HG02970 (cell line): ENCODE measurements around the gene TMEM132A.
"Not testable (repeated sequence)": the region's sequence is repeated elsewhere in the genome, so short reads cannot be mapped to it uniquely, and the experiment has no call there.

Experiments
- ATAC-seq: cut with Tn5 transposase; IDR thresholded peaks from one replicate; pipeline ENCODE4 v1.9.1; 2021; ENCODE audit warnings: mild to moderate bottlenecking, moderate library complexity, moderate number of reproducible peaks; ENCODE audit not compliant: unreplicated experiment, low FRiP score

Gene TMEM132A

DNA sequence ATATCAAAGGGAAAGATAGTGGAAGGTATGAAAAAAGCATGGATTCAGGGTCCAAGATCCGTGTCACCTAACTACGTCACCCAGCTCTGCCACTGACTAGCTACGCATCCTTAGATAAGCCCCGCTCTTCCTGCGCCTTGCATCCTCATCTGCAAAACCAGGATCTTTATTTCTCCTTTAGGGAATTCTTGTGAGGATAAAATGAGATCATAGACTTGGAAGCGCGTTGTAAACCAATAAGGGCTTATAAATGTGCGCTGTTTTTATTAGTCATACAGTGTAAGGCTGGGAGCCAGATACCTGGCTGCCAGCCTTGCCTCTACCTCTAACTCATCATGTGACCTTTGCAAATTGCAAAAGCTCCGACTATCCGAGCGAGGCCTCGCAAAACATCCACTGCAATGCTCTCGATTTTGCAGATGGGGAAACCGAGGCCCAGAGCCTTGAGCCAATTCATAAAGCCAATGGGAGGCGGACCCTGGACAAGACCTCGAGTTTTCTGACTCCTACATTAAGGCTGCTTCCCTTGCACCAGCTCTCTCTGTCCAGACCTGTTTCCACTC lies 18.6 kb upstream of the TMEM132A start:
- ATAC-seq: no peak

DNA sequence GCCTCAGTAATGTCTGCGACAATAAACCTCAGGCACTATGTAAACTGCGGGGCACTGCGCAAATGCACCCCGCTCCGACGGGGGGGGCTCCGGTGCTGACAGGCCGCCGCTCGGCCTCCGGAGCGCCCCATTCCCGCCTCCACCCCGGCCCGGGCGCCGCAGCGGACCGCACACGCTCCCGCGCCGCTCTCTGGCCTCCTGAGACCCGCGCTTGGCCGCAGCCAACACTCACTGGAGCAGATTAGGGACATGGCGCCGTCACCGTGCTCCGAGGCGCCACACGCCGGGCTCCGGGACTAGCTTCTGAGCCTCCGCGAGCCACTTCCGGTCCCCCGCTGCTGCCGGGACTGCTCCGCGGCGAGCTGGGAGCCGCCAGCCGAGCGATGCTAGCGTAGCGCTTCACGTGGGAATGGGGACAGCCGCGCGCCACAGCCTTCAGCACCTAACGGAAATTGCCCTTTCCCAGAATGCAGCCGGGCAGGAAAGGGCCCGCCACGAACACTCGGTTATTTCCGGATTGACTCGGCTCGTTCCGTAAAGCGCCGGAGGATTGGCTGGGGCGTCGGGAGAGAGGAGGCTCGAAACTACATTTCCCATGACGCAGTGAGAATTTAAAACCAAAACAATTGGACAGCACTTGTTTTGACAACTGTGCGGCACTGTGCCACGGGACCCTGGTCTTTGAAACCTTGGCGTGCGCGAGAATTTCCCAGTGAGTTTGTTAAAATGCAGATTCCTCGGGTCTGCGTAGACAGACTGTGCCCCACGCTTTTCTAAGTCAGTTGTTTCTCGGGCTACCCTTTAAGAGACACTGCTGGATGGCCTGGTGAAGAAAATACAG lies 17.9 kb upstream of the TMEM132A start, which contains the start of gene PRPF19:
PRPF19 (minus strand) TSS at position 454 of the 841 bp plus-strand sequence; CDS start at position 251, 203 bp downstream.
- ATAC-seq: peak; percentile 82

DNA sequence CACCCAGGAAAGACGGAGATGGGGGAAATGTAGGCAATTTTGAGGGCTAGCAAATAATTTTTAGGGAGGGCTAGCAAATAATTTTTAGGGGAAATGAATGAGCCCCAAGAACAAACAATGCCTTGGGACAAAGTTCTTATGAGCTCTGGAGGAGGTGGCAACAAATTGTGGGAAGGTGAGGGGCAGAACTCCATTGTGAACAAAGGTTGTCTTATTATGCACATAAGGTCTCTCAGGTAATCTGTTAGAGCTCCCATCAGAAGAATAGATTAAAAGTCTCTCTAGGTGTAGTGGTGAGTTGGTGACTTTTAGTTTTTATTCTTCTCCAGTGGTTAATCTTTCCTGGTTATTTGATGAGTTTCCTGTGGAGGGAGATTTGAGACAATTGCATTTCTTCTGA lies 15.5 kb upstream of the TMEM132A start:
- no peak for ATAC-seq

DNA sequence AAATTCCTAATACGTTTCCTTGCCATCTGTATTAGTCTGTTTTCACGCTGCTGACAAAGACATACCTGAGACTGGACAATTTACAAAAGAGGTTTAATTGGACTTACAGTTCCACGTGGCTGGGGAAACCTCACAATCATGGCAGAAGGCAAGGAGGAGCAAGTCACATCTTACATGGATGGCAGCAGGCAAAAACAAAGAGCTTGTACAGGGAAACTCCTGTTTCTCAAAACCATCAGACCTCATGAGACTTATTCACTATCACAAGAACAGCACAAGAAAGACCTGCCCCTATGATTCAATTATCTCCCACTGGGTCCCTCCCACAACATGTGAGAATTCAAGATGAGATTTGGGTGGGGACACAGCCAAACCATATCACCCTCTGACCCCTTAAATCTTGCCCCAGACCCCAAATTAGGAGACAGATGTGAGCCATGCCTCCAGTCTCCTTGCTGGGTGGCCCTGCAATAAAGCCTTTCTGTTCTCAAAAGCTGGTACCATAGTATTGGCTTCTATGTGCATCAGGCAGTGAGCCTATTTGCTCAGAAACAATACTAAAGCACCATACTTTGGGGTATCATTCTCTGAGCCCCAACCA lies 14.5 kb upstream of the TMEM132A start:
- ATAC-seq: not testable (repeated sequence)

DNA sequence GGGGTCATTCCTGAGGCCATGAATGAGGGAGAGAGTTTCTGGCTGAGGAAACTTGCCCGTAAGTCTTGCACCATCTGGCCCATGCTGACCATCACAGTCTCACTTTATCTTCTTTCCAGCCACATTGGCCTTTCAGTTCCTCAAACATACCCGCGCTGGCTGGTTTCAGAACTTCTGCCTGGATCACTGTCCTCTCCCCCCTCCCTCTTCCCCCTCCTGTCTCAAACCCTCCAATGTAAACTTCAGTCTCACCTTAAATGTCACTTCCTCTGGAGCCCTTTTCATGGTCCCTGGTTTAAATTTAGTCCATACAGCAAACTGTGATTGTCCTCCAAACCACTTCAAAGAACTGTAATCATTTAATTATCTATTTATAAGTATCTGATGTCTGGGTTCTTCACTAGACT lies 14.0 kb upstream of the TMEM132A start:
- ATAC-seq: no peak

DNA sequence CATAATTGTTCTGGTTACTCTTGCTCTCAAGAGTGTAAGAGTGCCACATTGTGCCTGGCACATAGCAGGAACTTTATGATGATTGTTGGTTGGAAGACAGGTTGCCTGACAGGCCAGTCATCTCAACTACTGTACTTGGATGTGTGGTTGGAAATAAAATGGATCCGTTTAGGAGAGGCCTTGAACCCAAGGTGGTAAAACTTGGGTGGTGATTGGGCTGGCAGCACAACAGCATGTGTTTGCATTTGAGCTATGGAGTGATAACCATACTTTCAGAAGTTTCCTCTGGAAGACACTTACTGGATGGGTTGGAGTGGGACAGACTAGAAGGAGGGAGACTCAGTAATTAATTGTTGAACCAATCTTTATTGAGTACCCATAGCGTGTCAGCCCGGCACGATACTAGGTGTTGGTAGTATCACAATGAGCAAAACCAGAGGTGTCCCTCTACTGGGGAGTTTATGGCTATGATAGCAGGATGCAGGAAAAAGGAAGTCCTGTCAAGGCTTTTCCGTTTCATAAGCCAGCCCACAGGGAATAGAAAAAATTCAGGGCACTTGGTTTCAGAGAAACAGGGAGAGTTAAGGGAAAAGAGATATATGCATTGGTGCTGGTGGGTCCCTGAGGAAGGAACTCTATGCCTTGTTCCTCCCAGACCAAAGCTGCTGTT lies 13.4 kb upstream of the TMEM132A start:
- ATAC-seq: no peak

DNA sequence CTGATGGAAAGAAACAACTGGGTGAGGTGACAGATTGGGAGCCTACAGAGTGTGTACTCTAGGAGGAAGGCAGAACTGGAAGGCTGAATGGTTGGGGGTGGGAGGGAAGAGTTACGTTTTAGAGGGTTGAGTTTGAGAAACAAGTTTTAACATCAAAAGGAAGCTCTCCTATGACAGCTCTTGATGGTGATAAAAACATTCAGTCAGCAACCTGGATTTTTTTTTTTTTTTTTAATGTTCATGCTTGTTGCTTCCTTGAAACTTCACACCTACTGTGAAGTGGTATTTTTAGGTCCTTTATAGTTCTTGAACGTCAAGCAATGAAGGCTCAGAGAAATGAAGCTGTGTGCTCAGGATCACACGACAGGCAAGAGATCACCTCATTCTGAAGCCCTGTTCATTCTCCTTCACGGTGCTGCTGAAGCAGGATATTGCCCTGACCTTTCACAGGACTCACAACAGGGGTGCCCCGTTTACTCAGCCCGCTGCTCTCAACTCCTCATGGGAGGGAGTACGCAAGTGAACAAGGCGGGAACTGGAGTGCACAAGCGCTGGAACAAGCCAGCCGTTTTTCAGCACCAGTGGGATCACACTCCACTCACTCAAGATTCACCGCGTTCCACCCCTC lies 11.9 kb upstream of the TMEM132A start:
- ATAC-seq: no peak

DNA sequence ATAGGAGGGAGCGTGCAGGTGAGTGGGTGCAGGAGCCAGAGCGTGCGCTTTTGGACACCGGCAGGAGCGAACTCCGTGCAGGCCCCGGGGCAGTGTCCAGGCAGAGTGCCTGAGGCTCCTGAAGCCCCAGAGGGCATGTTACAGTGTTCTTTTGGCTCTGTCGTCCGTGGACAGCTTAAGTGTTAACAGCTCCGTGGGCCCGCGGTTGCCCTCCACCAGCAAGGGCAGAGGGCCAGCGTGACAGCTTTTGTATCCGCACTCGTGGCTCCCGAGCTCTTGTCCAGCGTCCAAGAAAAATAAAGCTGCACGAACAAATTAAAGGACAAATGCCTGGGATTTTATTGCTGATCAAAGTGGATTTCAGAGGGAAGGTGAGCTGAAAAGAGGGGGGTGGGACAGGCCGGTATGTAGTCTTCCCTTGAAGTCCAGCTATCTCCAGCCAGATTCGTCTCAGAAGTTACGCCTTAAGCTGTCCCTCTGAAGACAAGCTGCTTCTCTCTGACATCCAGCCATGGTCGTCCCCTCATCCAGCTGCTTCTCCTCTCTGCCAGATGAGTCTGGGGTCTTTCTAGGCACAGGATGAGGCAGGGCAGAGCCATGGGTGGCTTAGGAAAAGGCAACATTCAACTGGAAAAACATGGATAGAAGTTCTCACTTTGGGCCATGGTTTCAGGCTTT lies 11.3 kb upstream of the TMEM132A start:
- ATAC-seq: no peak

DNA sequence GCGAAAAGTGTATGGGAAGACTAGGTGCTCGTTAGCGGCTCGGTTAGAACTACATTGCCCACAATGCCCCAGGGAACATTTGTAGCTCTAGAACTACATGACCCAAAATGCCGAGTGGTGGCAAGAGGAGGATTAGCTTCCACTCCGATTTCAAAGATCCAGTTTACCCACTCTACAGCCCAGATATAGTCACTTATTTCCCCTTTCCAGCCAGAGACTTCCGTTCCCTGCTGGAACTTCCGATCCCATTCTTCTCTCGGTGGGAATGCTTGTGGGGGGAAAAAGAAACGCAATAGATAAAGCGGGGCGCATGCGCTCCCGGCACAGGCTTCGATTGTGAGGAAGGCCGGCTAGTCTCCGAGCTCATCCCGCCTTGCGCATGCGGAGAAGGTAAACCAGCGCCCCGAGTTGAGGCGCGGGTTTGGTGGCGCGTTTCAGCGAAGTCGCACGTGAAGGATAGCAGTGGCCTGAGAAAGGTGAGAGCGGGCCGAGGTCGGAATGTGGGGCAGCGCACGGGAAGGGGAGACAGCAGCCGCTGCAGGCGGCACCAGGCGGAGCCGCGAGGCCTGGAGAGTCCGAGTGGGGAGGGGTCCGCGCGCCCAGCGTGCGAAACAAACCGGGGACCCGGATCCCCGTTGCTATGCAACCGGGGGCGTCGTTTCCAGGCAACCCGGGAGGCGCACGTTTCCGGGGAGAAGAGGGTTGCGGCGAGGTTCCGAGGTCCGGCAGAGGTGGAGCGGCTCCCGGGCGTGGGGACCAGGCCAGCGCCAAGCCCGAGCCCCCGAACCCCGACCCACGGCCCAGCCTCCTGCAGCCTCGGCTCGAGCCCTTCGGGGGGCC lies 10.2 kb upstream of the TMEM132A start, which contains the start of gene TMEM109:
TMEM109 (plus strand) TSS at position 366 of the 840 bp plus-strand sequence. CDS start 5,536 bp downstream, outside the sequence.
- peak; percentile 38 for ATAC-seq

DNA sequence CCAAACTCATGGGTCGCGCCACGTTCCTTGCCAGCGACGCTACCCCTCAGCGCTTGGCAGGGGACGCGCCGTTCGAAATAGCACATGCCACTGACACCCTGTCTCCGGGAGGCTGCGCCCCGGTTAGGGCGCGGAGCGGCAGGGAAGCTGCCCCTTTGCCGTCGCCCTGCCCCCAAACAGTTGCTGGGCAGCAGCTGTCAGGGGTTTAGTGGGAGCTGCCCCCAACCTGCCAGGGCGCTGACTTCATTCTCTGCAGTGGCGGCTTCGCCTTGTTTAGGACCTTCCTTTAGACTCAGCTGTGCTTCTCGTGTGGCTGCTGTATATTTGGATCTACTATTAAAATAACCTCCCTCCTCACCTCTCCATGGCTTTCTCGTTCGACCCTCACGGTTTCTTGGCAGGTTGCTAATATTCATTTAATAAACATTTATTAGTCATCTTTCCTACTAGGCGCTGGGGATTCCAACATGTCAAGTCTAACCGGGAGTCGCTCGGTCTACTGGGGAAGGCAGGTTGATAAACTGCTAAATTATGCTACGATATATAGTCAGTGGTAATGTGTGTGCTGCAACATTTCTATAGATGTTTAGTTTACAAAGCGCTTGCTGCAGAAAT lies 9.5 kb upstream of the TMEM132A start:
- no peak for ATAC-seq

DNA sequence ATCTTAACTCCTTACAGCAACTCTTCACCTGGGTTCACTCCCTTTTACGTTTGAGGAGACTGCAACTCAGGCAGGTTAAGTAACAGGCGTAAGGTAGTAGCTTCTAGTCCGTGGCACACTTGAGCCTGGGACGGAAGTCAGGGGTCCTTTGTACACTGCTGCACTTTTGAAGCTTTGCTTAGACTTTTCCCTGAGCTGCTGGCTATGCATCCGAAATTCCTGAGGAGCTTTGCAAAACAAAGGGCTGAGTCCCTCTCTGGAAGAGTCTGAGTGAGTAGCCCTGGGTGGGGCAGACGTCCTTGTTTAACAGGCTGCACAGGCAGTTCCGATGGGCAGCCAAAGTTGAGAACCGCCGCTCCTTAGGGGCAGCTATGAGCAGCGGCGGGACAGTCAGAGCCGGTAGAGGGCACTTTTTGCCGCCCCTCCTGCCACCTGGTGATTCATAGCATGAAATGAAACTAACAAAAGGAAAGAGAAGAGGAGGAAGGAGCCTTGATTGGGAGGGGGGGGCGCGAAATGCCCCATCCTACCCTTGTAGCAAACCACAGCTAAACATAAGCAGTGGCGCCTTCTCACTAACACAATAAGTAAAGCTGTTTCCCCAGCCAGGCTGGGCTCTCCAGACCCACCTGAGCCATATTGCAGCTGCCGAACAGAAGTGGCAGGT lies 8.9 kb upstream of the TMEM132A start:
- ATAC-seq: peak; percentile 43

DNA sequence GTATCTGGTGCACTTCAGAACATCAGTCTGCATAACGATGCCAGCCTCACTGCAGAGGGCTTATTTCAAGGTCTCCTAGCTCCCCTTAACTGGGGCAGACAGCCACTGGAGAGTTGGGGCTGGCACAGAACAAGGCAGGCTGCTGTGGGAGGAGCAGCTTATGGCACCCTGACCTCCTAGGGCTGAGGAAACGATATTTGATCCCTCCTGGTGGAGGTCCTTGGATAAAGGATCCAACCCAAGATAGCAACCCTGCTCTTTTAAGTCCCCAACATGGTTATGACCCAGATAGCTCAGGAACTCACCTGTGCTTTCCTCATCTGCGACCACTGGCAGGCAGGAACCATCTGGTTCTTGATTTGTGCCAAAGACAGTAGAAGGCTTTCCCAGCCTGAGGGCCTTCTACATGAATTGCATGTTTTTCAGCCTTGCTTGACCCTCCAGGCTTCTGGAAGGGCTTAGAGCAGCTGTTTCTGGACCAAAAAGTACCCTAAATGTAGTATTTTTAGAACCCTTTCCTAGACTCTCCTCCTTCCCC lies 7.5 kb upstream of the TMEM132A start:
- ATAC-seq: no peak

DNA sequence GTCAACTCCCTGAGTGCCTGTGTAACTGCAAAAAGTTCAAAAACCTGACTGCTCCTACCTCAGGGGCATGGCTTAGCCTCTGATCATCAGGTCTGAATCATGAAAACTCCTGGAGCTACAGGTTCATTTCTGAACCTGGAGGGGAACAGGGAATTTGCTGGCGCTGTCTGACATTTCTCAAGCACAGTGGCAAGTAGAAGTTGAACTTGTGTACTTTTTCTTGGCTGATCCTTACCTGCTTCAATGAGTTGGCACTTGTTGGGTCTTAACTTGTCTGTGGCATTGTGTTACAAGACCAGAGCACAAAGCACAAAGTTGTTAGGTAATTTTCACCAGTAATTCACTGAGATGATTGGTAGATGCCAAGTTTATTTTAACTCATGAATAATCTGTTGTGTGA lies 7.0 kb upstream of the TMEM132A start:
- no peak for ATAC-seq

DNA sequence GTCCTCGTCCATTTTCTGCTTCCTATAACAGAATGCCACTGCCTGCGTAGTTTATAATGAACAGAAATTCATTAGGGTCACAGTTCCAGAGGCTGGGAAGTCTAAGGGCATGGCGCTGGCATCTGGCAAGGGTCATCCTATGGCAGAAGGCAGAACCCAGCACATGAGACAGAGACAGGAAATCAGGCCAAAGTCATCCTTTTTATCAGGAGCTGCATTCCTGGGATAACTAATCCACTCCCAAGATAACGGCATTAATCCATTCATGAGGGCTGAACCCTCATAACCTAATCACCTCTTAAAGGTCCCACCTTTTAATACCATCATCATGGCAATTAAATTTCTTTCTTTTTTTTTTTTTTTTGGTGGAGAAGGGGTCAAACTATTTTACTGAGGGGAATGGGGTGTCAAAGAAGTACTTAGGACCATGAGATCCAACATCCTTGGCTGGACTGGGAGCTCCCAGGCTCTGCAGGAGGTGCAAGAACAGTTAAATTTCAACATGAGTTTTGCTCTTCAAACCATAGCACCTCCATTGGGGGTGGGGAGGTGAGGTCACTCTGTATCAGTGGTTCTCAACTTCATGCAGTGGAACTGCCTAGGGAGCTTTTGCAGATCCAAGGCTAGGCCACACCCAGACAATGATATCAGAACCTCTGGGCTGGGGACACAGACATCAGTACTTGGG lies 5.9 kb upstream of the TMEM132A start:
- ATAC-seq: no peak

DNA sequence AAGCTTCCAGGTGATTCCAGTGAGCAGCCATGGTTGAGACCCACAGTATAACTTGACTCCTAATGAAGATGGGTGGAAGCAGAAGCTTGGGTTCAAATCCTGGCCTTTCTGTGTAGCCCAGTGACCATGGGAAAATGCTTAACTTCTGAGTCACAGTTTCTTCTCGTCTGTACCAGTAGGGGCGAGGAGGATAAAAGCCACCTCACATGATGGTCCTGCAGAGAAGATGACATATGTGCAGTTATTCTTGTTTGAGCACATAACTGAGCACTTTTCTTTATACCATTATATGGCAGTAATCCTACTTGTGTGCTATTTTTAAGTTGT lies 5.4 kb upstream of the TMEM132A start:
- ATAC-seq: no peak

DNA sequence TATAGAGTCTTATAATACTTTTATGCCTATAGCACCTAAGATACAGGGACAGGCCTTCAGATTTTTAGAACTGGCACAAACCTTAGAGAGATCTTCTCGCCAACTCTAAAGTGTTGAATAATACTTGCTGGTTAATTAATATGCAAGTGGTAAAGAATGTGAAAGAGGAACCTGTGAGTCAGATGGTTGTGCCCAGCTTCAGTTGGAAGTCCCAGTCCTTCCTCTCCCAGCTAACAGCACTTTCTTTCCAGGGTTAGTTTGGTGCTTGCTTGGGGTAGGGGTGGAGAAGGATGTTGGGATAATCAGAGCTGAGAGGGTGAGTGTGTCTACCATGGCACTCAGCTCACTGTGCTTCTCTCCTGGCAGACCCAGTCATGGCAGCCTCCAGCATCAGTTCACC lies 4.9 kb upstream of the TMEM132A start:
- no peak for ATAC-seq

DNA sequence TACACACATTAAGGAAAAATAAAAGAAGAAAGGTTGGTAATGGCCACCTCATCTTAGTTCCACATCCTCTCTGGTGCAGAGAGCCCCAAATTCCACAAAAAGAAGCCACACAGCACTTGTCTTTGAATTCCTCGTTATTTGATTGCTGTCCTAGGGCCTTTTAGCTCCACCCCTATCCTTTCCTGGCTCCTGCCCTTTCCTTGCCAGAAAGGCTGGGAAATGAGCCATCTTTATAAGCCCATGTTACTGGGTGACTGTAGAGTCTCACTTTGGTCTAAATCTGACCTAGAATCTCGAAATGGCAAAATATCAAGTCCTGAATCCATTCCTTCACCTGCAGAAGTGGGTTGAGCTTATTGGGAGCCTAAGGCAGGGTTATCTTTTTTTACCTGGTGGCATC lies 4.3 kb upstream of the TMEM132A start:
- ATAC-seq: no peak
